Measurements from ENCODE around the gene AMIGO3.

AMIGO3 gene

DNA sequence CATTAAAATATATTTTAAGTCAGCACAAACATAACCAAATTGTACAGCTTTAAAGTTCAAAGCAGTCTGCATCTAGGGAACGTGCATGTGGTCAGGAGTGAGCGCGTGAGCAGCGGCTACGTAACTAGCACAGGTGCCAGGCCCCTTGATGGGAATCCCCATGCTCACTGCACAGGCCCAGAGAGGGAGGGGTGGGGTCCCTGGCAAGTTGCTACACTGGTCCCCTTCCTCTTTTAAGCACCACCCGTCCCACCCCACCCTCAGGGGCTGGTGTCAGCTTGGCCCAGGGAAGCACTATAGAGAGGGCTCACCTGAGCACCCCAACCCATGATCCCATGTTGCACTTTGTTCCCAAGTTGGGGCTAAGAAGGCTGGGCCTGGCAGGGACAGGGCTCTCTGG, 5.1 kb upstream of the AMIGO3 start:
- DNase-seq (ENCODE audit: low spot score): peak; percentile 43

DNA sequence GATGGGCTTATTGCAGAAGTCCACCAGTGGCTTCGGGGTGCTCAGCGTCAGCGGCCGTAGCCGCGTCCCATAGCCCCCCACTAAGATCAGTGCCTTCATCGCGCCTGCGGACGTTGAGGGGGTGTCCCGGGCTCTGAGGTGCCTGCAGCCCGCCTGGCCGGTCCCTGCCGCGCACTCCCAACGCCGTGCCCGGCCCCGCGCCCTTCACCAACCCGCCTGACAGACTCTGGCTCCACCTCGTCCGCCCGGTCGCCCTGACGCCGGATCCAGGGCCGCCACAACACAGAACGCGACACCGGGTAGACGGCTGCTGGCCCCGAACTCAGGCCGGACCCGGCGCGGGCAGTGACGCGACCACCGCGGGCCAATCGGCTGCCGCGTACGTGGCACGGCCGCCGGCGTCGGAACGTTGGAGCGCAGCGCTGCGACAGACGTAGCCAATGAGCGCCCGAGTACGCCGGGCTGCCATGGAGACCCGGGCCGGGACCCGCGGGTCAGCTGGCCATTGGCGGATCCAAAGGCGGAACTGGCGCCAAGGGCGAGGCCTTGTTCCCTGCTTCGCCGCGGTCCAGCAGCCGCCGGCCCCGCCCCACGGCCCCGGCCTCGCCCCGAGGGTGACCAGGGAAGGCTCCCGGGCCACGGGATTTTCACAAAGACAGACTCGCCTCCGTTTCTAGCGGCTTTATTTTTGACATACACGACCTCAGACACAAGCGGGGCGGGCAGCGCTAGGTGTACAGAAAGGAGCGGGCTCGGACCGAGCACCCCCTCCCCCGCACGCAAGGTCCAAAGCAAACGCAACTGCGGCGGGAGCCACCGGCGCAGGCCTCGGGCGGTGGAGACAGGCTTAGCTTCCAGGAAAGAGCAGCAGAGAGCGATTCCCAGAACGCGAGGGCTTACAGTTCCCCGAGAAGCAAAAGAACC, 4.4 kb upstream of the AMIGO3 start, which contains the start of gene GMPPB:
GMPPB (minus strand) TSS at position 324 of the 924 bp plus-strand sequence; CDS start at position 99, 225 bp downstream.
- peak; percentile 97 for DNase-seq (ENCODE audit: low spot score)

DNA sequence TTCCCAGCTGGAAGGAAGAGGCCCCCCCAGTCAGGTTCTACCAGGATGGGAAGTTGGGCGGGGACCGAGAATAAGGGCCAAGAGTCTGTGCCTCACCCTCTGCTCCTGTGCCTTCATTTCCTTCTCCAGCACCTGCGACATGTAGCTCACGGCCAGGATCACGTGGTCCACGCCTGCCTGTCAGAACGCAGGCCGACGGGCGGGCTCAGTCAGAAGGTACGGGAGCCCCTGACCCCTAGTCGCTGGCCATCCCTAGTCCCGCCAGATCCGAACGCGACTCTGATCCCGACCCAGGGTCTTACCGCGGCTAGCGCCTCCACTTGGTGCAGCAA, 3.8 kb upstream of the AMIGO3 start:
- peak; percentile 56 for DNase-seq (ENCODE audit: low spot score)

GRCh38 chr3:49722896-49723295, 3.4 kb upstream of the AMIGO3 start:
- no peak for DNase-seq (ENCODE audit: low spot score)

DNA sequence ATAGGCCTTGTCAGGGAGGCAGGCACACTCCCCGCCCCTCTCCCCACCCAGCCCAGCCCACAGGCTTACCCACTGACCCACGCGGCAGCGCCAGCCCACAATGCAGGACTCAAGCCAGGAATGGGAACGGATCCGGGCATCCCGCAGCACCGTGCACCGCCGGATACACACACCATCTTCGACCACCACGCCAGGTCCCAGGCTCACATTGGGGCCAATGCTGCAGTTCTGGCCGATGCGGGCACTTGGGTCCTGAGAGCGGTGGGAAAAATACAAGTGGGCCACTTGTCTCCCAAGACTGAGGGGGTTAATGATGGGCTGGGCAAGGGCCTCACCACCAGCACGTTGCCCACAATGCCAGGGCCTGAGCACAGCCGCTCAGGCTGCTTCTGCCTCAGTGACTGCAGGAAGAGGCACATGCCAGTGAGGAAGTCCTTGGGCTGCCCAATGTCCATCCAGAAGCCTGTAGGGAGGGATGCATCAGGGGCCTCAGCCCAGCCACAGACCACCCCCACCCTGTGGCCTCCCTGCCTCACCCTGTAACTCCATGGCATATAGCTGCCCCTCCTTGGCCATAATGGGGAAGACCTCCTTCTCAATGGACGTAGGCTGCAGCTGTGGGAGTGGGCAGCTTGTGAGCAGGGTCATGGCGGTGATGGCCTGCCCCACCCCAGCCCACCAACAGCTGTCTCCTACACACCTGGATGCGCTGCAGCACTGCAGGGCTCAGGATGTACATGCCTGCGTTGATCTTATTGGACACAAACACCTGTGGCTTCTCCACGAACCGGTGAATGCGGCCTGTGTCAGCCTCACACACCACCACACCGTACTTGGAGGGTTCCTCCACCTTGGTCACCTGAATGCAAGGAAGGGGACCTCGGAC, 2.7 kb upstream of the AMIGO3 start:
- DNase-seq (ENCODE audit: low spot score): no peak

DNA sequence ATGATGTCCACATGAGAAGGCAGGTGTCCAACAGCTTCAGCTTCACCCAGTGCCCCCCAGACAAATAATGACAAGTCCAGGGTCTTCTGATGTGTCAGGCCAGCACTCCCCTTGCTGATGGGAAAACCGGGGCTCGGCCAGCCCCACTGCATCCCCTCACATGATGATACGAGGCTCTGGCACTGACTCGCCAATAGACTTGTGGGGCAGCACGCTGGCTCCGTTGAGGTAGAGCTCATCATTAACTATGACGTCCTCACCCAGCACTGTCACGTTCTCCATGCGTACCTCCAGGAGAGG, 2.1 kb upstream of the AMIGO3 start:
- no peak for DNase-seq (ENCODE audit: low spot score)

GRCh38 chr3:49720855-49721595, 1.5 kb upstream of the AMIGO3 start:
- no peak for DNase-seq (ENCODE audit: low spot score)

GRCh38 chr3:49718858-49719213, 648 bp downstream of the AMIGO3 start:
- DNase-seq (ENCODE audit: low spot score): no peak

DNA sequence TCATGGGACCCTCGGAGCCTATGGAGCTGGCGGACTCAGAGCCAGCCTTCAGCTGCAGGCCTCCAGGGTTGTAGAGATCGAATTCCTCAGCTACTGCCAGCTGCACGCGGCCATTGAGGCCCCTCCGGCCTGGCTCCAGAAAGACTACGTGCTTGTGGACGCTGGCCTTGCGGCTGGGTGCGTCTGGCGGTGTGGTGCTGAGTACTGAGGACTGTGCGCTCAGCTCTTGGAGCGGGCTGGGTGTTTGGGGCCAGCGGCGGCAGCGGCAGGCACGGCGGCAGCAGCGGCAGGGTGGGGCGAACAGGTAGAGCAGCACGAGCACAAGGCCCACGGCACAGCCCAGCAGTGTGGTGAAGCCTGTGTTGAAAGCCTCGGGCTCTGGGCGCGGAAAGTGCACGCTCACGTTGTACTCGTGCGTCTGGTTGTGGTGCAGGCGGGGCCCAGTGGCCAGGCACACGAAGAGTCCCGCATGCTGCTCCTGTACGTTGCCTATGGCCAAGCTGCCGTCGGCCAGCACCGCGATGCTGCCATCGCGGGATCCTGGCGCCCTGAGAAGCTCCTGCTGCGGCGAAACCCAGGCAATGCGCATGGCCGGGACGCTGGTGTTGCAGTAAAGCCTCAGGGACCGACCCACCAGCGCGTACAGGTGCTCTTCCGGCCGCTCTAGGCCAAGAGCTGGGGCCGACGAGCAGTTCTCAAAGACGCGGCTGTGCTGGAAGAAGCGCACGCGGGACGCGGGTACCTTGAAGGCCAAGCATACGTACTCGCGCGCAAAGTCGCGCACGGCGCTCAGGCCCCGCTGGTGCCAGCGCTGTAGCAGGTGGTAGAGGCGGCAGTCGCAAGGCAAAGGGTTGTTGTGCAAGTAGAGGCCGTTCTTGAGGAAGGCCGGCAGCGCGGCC, 1.3 kb downstream of the AMIGO3 start:
- DNase-seq (ENCODE audit: low spot score): no peak

- DNase-seq (ENCODE audit: low spot score): no peak
Observed at GRCh38 chr3:49717211-49717958, 2.1 kb downstream of the AMIGO3 start.

DNA sequence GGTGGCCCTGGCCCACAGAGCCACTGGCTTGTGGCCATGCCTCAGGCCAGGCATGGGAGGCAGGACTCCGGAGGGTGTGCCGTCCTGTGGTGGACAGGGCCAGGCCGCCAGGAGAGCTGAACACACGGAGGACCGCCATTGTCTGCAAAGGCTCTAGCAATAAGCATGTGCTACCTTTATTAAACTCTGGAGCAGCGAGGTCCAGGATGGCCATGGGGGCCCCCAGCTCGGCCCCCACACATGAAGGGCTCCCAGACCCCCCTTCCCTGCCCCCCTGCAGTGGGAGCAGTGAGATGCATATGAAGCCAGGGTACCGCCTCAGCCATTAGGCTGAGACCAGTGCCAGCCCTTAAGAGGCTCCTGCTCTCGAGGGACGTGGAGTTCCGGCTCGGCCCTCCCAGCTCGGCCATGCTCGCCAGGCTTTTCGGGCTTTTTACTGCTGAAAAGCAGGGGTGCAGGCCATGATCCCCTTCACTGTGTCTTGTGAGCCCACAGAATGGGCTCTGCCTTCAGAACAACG, 2.7 kb downstream of the AMIGO3 start:
- no peak for DNase-seq (ENCODE audit: low spot score)

GRCh38 chr3:49716169-49716568, 3.3 kb downstream of the AMIGO3 start:
- no peak for DNase-seq (ENCODE audit: low spot score)

DNA sequence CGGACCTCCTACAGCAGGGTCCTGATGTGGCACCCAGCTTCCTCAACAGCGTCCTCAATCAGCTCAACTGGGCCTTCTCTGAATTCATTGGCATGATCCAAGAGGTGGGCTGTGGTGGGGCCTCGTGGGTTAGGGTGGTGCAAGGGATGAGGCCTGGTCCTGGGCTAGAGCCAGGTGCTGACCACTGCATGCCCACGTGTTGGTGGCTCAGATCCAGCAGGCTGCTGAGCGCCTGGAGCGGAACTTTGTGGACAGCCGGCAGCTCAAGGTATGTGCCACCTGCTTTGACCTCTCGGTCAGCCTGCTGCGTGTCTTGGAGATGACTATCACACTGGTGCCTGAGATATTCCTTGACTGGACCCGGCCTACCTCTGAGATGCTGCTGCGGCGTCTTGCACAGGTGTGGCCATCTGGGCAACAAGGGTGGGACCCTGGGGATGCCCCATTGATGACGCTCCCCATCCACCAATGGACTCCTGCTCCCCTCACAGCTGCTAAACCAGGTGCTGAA, 3.8 kb downstream of the AMIGO3 start:
- no peak for DNase-seq (ENCODE audit: low spot score)

DNA sequence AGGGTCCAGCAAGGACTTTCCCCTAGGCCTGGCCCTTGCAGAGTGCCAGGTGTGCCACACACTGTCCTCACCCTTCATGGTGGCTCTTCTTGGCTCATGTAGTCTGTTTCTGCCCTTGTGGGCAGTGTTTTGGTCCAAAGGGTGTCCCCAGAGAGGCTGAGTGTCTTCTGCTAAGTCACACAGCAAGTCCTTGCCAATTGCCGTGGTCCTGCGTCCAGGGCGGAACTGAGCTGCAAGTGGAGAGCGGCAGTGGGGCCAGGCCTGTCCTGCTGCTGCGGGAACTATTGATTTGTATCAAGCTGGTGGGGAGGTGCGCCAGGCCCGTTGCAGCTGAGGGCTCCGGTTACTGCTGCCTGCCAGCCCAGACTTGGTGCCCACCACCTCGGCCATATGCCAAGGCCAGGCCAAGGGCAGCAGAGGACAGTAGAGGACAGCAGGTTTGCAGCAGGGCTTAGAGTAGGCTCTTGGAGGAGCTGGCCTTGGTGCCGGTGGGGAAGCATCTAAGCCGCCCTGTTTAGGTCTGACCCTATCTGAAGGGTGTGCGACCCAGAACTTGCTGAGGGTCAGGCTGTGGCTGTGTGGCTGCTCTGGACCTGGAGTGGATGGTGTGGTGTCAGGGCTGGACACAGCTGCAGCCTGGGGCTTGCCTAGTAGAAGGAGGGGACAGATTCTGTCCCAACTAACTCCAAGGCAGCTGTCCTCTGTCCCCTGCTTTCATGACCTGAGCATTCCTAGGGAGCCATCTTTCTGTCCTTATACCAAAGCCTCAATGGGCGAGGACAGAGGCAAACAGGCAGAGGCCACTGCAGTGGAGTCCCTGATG, 4.5 kb downstream of the AMIGO3 start:
- no peak for DNase-seq (ENCODE audit: low spot score)

DNA sequence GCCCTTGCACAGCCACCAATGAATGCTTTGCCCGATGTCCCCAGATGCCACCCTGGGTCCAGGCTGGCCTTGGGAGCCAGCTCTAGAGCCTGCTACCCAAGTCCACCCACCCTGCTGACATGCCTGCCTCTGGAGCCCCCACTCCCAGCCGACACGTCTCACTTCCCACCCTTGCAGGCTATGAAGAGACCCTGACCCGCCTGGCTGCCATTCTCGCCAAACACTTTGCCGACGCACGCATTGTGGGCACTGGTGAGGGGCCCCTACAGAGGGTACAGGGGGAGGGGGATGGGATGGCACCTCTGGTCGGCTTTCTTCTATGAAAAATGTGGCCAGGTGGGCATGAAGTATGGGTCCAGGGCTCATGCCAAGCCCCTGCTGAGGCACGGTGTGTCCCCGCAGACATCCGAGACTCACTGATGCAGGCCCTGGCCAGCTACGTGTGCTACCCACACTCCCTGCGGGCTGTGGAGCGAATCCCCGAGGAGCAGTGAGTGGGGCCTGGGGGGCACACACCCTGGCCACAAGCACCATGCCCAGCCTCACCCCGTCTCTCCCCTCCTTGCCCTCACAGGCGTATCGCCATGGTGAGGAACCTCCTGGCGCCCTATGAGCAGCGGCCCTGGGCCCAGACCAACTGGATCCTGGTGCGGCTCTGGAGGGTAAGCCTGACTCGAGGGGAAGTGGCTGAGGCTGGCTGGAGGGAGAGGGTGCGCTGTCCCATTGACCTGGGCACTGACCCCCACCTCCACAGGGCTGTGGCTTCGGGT, 6.0 kb downstream of the AMIGO3 start:
- no peak for DNase-seq (ENCODE audit: low spot score)

DNA sequence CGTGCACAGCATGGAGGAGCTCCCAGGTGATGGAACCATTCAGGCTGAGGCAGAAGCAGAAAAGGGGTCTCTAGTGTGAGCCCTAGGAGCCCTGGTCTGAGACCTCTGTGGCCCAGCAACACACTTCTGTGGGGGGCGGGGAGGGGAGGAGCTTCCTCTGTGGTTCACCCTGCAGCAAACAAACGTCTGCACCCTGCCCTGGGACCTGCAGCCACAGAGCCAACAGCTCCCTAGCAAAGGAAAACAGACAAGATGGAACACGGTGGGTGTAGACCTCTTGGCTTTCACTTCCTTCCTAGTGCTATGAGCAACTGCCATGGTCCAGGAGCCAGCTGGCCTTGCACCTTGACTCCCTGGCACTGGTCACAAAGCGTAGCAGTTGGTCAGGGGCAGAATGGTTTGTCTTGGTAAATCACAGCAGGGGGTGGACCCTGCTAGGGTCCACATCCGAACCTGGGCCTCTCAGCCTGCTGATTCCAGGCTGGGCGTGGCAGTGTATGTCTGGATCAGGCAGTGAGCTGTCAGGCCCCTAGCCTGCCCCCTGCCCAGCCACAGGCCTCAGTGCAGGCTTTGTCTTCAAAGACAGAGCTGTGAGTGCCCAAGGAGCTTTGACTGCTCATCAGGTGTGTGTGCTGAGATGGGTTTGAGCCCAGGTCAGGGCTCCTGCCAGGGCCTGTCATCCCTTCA, 6.7 kb downstream of the AMIGO3 start:
- no peak for DNase-seq (ENCODE audit: low spot score)

DNA sequence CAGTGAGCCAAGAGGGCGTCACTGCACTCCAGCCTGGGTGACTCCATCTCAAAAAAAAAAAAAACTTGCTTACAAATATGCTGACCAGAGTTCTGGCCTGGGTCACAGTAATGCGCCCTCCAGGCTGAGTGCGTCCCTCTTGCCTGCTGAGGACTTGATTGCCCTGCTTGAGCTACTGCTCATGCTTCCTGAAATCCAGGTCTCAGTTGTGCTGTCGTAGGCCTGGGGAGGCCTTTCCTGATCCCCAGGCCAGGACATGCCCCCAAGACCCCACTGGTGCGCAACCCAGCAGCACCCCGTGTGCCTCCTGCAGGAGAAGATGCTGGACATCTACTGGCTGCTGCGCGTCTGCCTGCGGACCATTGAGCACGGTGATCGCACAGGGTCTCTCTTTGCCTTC, 7.3 kb downstream of the AMIGO3 start:
- no peak for DNase-seq (ENCODE audit: low spot score)

DNA sequence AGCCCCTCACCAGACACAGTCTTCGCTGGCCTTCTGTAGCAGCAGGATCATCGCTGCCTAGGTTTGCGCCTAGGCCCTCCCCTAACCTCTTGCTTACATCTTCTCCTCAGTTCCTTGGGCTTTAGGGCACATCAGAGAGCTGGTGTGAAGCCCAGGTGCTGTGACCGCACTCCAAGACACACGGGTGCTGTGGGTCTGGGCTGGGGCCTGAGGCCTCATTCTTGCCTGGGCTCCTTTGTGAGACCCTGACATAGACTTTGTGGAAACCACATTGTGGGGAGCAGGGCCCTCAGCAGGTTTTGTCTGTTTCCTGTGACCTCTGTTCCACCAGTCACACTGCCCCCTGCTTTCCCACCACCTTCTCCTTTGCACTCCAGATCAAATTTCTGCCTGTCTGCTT, 8.0 kb downstream of the AMIGO3 start:
- DNase-seq (ENCODE audit: low spot score): no peak
